Measurements from ENCODE around the gene DUX4.
"Not testable (repeated sequence)": the region's sequence is repeated elsewhere in the genome, so short reads cannot be mapped to it uniquely, and the experiment has no call there.

GRCh38 chr4:190181481-190182100, 8.0 kb downstream of the DUX4 start:
- TF ChIP-seq POLR2A (IDR thresholded peaks at IDR 0.05; ENCODE audit: borderline replicate concordance, extremely low read depth, insufficient read depth, insufficient read length); ZFX (IDR thresholded peaks at IDR 0.05); CTCF (IDR thresholded peaks at IDR 0.05 in 2 of 3, conservative IDR thresholded peaks at IDR 0.05 in 1 of 3; ENCODE audit: borderline replicate concordance in 1 of 3, insufficient read depth in 1 of 3, low read depth in 2 of 3, low read length in 2 of 3); POLR2AphosphoS5 (IDR thresholded peaks at IDR 0.05; ENCODE audit: low read depth, low read length); ZBTB33 (IDR thresholded peaks at IDR 0.05; ENCODE audit: extremely low read depth, insufficient replicate concordance, low read length); SP1 (IDR thresholded peaks at IDR 0.05; ENCODE audit: low read depth); ZNF274 (IDR thresholded peaks at IDR 0.05; ENCODE audit: low read depth, low read length): not testable (repeated sequence)
